Glomerular visceral epithelial cell (primary cell): ENCODE measurements around the gene LRFN2.

Source experiments
- DNase-seq: peaks from one replicate; pipeline ENCODE4 v3.0.0-alpha.2; 2016; ENCODE audit errors: extremely low spot score

LRFN2 gene

GRCh38 chr6:40477246-40478126, 109.7 kb downstream of the LRFN2 start:
- no peak for DNase-seq

GRCh38 chr6:40476673-40477072, 110.5 kb downstream of the LRFN2 start:
- DNase-seq, result no peak

- DNase-seq, result no peak
Measured at GRCh38 chr6:40474937-40475336, 112.2 kb downstream of the LRFN2 start.

- no peak for DNase-seq
Measured at GRCh38 chr6:40473026-40473425, 114.1 kb downstream of the LRFN2 start.

- DNase-seq, result no peak
Measured at GRCh38 chr6:40472353-40472752, 114.8 kb downstream of the LRFN2 start.

GRCh38 chr6:40471243-40471642, 115.9 kb downstream of the LRFN2 start:
- no peak for DNase-seq

GRCh38 chr6:40469323-40469722, 117.8 kb downstream of the LRFN2 start:
- DNase-seq, result no peak

GRCh38 chr6:40466986-40467539, 120.1 kb downstream of the LRFN2 start:
- no peak for DNase-seq

GRCh38 chr6:40461643-40462042, 125.5 kb downstream of the LRFN2 start:
- DNase-seq, result no peak

- no peak for DNase-seq
Measured at GRCh38 chr6:40460380-40460779, 126.8 kb downstream of the LRFN2 start.

- DNase-seq, result no peak
Measured at GRCh38 chr6:40457261-40457660, 129.9 kb downstream of the LRFN2 start.

GRCh38 chr6:40456390-40457013, 130.7 kb downstream of the LRFN2 start:
- DNase-seq, result no peak

- DNase-seq, result no peak
Measured at GRCh38 chr6:40455686-40456389, 131.3 kb downstream of the LRFN2 start.

- DNase-seq, result no peak
Measured at GRCh38 chr6:40450483-40450882, 136.7 kb downstream of the LRFN2 start.

GRCh38 chr6:40444811-40445210, 142.4 kb downstream of the LRFN2 start:
- DNase-seq, result no peak

GRCh38 chr6:40444312-40444711, 142.9 kb downstream of the LRFN2 start:
- DNase-seq, result no peak

- no peak for DNase-seq
Measured at GRCh38 chr6:40443842-40444241, 143.3 kb downstream of the LRFN2 start.

- DNase-seq, result no peak
Measured at GRCh38 chr6:40442591-40442990, 144.6 kb downstream of the LRFN2 start.

- no peak for DNase-seq
Measured at GRCh38 chr6:40441150-40441549, 146.0 kb downstream of the LRFN2 start.

GRCh38 chr6:40440053-40440452, 147.1 kb downstream of the LRFN2 start:
- no peak for DNase-seq

- no peak for DNase-seq
Measured at GRCh38 chr6:40439026-40439800, 148.0 kb downstream of the LRFN2 start.
